ENCODE measurements around the gene PTTG2.

DNA sequence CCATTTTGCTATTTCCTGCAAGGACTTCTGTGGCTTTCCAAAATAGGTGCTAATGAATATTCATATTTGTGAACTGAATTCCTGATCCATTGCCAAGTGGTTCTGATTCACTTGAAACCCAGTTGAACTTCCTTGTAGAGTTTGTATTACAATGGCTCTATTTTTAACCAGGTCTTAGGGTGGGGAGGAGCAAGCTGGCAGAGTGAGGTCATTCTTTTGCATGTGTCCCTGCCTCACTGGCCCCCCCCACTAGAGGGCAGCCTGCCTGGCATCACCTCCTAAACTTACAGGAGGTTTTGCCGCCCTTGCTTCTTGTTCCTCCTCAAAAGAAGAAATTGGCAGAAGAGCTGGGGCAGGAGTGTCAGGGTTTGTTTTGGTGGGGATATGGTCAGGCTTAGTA, 10.5 kb downstream of the PTTG2 start:
- TF ChIP-seq, protein P1, sequence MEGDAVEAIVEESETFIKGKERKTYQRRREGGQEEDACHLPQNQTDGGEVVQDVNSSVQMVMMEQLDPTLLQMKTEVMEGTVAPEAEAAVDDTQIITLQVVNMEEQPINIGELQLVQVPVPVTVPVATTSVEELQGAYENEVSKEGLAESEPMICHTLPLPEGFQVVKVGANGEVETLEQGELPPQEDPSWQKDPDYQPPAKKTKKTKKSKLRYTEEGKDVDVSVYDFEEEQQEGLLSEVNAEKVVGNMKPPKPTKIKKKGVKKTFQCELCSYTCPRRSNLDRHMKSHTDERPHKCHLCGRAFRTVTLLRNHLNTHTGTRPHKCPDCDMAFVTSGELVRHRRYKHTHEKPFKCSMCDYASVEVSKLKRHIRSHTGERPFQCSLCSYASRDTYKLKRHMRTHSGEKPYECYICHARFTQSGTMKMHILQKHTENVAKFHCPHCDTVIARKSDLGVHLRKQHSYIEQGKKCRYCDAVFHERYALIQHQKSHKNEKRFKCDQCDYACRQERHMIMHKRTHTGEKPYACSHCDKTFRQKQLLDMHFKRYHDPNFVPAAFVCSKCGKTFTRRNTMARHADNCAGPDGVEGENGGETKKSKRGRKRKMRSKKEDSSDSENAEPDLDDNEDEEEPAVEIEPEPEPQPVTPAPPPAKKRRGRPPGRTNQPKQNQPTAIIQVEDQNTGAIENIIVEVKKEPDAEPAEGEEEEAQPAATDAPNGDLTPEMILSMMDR (IDR thresholded peaks at IDR 0.05): peak in 1 of 2 donors; percentile 51
- no peak for TF ChIP-seq POLR2A (IDR thresholded peaks at IDR 0.05)
